GM18870 (cell line): Measurements from ENCODE around the gene SOWAHD.
"Not testable (repeated sequence)": the region's sequence is repeated elsewhere in the genome, so short reads cannot be mapped to it uniquely, and the experiment has no call there.

Source experiments
- ATAC-seq: cut with Tn5 transposase; IDR thresholded peaks from one replicate; pipeline ENCODE4 v1.9.1; 2021; ENCODE audit warnings: moderate library complexity; ENCODE audit not compliant: unreplicated experiment

The SOWAHD gene

GRCh38 chrX:119758731-119759247, 401 bp downstream of the SOWAHD start:
- ATAC-seq, result no peak

- no peak for ATAC-seq
Observed at GRCh38 chrX:119759248-119759766, 919 bp downstream of the SOWAHD start.

- no peak for ATAC-seq
Observed at GRCh38 chrX:119760026-119760877, 1.9 kb downstream of the SOWAHD start.

- no peak for ATAC-seq
Observed at GRCh38 chrX:119762718-119763117, 4.3 kb downstream of the SOWAHD start.

- ATAC-seq, result no peak
Observed at GRCh38 chrX:119763181-119763580, 4.8 kb downstream of the SOWAHD start.

DNA sequence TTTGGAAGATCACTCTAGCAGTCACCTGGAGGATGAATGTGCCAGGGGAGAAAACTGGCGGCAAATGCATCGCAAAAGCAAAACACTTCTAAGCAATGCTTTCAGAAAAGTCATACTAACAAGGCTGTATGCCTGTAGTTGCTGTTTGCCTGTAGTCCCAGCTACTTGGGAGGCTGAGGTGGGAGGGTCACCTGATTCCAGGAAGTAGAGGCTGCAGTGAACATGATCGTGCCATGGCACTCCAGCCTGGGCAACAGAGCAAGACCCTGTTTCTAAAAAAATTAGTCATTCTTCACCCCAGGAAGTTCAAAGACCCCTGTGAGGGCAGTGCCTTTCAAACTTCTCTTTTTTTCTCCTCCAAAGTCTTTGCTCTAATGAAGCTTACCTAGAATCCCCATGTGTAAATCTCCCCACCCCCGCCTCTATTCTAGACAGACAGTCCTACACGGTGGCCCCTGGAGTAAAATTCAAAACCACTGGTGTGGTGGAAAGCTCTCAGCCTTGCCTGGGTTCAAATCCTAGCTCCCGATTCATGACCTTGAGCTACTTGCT, 5.5 kb downstream of the SOWAHD start:
- no peak for ATAC-seq

GRCh38 chrX:119768436-119768835, 10.0 kb downstream of the SOWAHD start:
- not testable (repeated sequence) for ATAC-seq

DNA sequence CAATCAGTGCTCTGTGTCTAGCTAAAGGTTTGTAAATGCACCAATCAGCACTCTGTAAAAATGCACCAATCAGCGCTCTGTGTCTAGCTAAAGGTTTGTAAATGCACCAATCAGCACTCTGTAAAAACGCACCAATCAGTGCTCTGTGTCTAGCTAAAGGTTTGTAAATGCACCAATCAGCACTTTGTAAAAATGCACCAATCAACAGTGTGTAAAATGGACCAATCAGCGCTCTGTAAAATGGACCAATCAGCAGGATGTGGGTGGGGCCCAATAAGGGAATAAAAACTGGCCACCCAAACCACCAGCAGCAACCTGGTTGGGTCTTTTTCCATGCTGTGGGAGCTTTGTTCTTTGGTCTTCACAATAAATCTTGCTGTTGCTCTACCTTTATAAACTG, 11.0 kb downstream of the SOWAHD start:
- not testable (repeated sequence) for ATAC-seq

DNA sequence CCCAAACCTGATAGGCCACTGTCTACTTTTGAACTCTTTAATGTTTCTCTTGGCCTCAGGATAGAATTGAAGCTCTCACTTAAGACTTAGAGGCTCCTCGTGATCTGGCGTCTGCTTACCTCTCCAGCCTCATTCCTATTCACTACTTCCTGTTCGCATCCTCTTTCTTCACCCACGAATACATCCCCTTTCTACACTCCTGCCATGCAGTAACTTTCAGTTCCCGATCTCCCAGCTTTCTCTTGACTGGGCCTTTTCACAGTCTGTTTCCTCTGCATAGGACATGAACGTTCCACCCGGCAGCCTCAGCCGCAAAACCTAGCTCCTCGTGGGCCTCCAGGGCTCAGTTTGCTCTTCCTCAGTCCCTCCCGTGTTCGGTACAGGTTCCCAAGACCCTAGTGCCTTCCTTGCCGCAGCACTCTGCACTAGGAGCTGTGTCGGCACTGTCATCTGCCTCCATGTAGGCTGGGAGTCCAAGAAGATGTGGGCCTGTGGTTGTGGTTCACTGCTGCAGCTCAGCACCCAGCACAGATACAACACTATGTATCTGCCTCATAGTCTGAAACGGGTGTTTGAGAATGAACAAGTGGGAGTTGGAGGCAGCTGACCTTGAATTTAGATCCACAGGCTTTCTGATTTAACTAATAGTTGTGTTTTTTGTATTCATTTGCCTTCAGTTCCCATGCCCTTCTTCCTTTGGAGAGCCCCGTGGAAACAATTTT, 17.3 kb downstream of the SOWAHD start:
- no peak for ATAC-seq

DNA sequence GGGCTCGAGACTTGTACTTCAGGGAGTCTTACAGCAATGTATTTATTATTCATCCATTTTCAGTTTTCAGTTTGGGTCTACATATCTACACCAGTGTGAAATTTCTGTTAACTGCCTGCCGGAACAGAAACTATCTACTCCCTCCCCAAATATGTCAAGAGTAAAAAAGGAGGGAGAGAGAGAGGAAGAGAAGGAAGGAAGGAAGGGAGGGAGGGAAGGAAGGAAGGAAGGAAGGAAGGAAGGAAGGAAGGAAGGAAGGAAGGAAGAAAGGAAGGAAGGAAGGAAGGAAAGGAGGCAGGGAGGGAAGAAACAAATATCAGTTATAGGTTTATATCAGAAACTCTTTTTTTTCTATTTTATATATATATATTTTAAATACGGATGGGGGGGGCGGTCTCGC, 20.4 kb downstream of the SOWAHD start:
- ATAC-seq, result no peak

DNA sequence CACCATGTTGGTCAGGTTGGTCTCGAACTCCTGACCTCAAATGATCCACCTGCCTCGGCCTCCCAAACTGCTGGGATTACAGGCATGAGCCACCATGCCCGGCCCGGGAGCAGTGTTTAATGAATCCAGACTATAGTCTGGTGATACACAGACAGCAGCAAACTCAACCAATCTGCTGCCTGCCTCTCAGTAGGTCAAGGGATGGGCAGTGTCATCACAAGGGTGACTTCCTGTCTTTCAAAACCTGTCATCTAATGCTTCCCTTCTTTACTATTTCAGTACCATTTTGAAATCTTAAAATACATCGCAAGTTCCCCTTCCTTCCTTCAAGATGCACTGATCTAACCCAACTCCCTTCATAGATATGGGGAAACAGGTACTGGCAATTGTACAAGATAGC, 24.6 kb downstream of the SOWAHD start:
- ATAC-seq, result no peak

DNA sequence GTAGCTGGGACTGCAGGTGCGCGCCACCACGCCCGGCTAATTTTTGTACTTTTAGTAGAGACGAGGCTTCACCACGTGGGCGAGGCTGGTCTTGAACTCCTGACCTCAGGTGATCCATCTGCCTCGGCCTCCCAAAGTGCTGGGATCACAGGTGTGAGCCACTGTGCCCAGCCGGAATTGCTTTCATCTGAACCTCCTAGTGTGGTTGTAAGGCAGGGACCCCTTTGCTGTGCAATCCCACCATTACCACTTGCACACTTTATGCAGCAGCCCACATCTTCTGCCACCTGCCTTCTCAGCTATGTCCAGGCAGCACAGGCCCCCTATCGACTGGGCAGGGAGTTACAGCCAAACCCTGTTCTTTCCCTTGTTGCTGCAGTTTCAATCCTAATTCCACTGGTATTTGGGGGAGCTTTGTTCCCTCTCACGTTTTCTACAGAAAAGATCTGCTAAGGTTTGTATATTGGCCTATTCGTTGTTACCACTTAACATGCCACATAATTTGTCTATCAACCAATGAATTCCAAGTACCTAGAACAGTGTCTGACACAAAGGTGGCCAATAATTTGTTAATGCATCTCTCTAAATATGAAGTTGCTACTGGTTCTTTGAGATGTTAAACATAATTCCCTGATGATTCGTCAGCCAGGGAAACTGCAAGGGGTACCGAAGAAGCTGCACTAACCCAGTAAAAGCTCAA, 26.5 kb downstream of the SOWAHD start:
- no peak for ATAC-seq

DNA sequence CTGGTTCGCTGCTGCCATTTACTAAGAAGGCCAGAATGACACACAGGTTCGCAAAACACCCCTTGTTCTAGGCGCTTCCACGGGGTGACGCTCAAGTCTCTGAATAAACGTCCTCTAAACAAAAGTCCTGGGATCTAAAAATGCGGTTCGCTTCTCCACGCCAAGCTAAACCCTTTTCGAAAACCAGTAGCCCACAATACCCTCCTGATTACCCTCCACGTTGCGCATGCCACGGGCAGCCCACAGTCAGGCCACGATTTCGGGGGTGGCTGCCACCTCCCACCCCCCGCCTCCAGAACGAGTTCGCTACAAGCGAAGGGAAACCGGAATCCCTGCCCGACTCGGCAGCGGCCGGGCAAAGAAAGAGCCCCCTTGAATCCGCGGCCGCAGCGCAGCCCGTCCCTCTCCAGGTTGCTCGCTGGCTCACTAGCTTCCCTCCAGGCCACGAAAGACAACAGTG, 32.6 kb downstream of the SOWAHD start:
- peak; percentile 17 for ATAC-seq

DNA sequence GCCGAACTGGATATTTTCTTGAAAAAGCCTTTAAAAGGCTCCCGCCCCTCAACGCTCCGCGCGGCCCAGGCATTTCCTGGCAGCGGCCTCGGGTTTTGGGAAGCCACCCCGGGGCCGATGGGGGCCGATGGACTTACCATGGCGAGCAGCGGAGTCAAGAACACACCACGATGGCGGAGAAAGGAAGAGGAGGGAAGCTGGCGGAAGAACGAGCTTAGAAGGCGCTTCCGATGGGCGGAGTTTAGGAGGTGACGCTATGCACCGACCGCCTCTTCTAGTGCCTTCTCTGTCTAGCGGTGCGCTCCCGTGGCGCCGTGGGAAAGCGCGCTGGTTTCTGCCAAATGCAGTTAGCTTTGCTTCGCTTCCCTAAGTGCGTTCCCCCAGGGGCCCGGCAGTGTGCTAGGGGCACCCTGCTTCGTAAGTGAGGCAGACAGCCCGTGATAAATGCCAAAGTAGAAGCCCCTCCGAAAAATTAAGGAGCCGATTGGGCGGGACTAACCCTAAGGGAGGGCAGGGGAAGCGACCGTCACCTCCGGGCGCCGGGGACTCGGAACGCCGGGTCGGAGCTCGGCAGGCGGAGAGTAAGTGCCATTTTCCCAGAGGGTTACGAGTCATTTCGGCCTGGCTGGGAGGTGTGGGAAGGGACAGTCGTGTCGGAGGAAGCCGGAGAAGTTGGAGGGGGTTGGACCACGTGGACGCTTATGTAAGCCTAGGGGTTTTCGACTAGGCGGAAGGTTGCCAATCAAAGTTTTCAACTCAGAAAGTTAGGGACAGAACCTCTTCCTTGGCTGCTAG, 33.2 kb downstream of the SOWAHD start, which contains the start of gene RPL39:
TSS of gene RPL39 (minus strand) at position 194 of the 795 bp plus-strand sequence. CDS start at position 140, 54 bp downstream.
- ATAC-seq, result peak; percentile 81

- ATAC-seq, result no peak
Observed at GRCh38 chrX:119801253-119802221, 43.1 kb downstream of the SOWAHD start.

- no peak for ATAC-seq
Observed at GRCh38 chrX:119802546-119802945, 44.2 kb downstream of the SOWAHD start.

- not testable (repeated sequence) for ATAC-seq
Observed at GRCh38 chrX:119808461-119808860, 50.1 kb downstream of the SOWAHD start.

- no peak for ATAC-seq
Observed at GRCh38 chrX:119809185-119809666, 50.8 kb downstream of the SOWAHD start.
